GM10266 (cell line): ENCODE measurements around the gene SERPINI2.

Experiments
- DNase-seq: peaks from one replicate; pipeline ENCODE4 v3.0.0; 2012; ENCODE audit errors: extremely low spot score
- TF ChIP-seq, protein P1 (sequence below): IDR thresholded peaks from 2 replicates; pipeline ENCODE4 v1.5.1; 2012; ENCODE audit warnings: mild to moderate bottlenecking, low read depth; ENCODE audit not compliant: control insufficient read depth, insufficient read depth; ENCODE audit errors: missing control alignments

The SERPINI2 gene

GRCh38 chr3:167406876-167407492 is 66.9 kb downstream of the SERPINI2 start:
- TF ChIP-seq, protein P1, sequence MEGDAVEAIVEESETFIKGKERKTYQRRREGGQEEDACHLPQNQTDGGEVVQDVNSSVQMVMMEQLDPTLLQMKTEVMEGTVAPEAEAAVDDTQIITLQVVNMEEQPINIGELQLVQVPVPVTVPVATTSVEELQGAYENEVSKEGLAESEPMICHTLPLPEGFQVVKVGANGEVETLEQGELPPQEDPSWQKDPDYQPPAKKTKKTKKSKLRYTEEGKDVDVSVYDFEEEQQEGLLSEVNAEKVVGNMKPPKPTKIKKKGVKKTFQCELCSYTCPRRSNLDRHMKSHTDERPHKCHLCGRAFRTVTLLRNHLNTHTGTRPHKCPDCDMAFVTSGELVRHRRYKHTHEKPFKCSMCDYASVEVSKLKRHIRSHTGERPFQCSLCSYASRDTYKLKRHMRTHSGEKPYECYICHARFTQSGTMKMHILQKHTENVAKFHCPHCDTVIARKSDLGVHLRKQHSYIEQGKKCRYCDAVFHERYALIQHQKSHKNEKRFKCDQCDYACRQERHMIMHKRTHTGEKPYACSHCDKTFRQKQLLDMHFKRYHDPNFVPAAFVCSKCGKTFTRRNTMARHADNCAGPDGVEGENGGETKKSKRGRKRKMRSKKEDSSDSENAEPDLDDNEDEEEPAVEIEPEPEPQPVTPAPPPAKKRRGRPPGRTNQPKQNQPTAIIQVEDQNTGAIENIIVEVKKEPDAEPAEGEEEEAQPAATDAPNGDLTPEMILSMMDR = peak; percentile 35
- peak; percentile 19 for DNase-seq

GRCh38 chr3:167397826-167398225 is 76.0 kb downstream of the SERPINI2 start:
- no peak for DNase-seq
- TF ChIP-seq, protein P1 = no peak

DNA sequence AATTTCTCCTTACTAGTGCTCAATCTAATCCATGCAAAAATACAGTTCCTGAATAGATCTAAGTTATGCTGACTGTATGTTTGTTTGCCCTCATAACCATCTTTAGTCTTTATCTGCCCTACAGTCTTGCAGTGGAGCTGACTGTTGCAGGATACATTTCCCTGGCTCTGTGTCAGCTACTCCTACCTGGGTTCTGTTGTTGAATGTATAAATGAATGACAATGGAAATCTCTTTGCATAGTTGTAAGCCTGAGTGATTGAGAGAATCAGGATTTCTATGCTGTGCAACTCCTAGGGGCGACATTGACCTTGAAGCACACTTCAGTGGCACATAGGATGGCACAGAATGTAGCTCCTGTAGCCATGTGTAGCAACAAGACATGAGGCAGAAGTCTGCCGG is 77.8 kb downstream of the SERPINI2 start:
- DNase-seq = no peak

DNA sequence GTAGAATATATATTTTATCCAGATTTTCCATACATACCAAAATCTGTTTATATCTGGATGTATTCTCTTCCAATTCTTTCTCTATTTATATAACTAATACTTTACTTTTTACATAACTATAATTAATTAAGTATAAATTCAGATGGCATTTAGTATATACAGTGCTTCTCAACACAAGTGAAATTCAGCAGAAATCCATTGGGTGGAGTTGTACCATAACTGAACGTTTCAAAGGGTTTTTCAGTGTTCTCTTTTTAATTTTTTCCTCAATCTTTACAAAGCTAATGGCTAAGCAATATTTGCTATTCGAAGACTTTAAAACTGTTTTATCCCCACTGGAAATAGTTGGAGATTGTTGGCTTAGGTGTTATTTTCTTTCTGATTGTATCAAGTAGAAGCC is 79.8 kb downstream of the SERPINI2 start:
- TF ChIP-seq, protein P1 = peak; percentile 21
- DNase-seq = no peak

More for the DNA sequence above, 77.8 kb downstream of the SERPINI2 start:
- TF ChIP-seq, protein P1 = no peak
